B cell (primary cell): ENCODE measurements around the gene SLC25A18. TPM values are rescaled to one million over a fixed set of nuclear protein-coding genes. Genes with fewer than 3 reads are reported as not detected.

Experiments
- ATAC-seq: fragments of 200-7000 bp; cut with Tn5 transposase; one replicate; pipeline ENCODE4 v1.10.0; 2021; ENCODE audit warnings: low read depth, mild to moderate bottlenecking, moderate number of reproducible peaks, moderate library complexity
- CTCF ChIA-PET: fragments of 350-600 bp; sonication (Branson Sonifier 250); formaldehyde crosslinking; loops from one replicate; lab custom pipeline; 2021; ENCODE audit warnings: antibody characterized with exemption, inconsistent platforms; lab: Charles Lee
- POLR2A ChIA-PET: fragments of 350-600 bp; sonication (Branson Sonifier 250); formaldehyde crosslinking; loops from one replicate; lab custom pipeline; 2021; ENCODE audit warnings: antibody characterized with exemption; lab: Charles Lee
- DNase-seq: peaks from one replicate; pipeline ENCODE4 v3.0.0; 2013
- H2AFZ ChIP-seq: 2 replicates; pipeline ENCODE4 v1.6.1; 2012; ENCODE audit warnings: mild to moderate bottlenecking, low read depth, low read length; ENCODE audit not compliant: insufficient read depth, poor library complexity, severe bottlenecking
- H3K27ac ChIP-seq, 2 donors: 1 replicate in 1 of 2; 2 replicates in 1 of 2; pipeline ENCODE4 v1.5.1; 2012 to 2013; ENCODE audit warnings: low read length in 2 of 2, mild to moderate bottlenecking in 2 of 2, moderate library complexity in 1 of 2
- H3K27me3 ChIP-seq, 4 experiments: fragments of 200-600 bp in 1 of 4; sonication (generic) in 1 of 4; replicated peaks in 1 of 4; 1 replicate in 2 of 4; 2 replicates in 2 of 4; pipeline versions ENCODE4 v1.6.1 to v1.7.0; 2013 to 2016; ENCODE audit warnings: low read length in 3 of 4, mild to moderate bottlenecking in 2 of 4, mixed read lengths in 1 of 4, moderate library complexity in 1 of 4; ENCODE audit not compliant: insufficient read depth in 4 of 4, control insufficient read depth in 3 of 4; ENCODE audit errors: control extremely low read depth in 1 of 4
- H3K36me3 ChIP-seq, 2 experiments: replicated peaks in 1 of 2; 1 replicate in 1 of 2; 2 replicates in 1 of 2; pipeline versions ENCODE4 v1.6.1 to v1.7.1; 2013; ENCODE audit warnings: low read length in 1 of 2; ENCODE audit not compliant: insufficient read depth in 2 of 2, control insufficient read depth in 1 of 2; ENCODE audit errors: control extremely low read depth in 1 of 2, extremely low read depth in 1 of 2
- H3K4me1 ChIP-seq, 2 donors: fragments of 200-600 bp in 1 of 2; sonication (generic) in 1 of 2; 1 replicate in 1 of 2; 2 replicates in 1 of 2; pipeline versions ENCODE4 v1.5.1 to v1.6.1; 2013 to 2017; ENCODE audit warnings: low read length in 2 of 2; ENCODE audit not compliant: control insufficient read depth in 2 of 2, insufficient read depth in 2 of 2
- H3K4me2 ChIP-seq: replicated peaks from 2 replicates; pipeline ENCODE3; 2012; ENCODE audit warnings: mild to moderate bottlenecking, low read depth, low read length; ENCODE audit not compliant: poor library complexity, severe bottlenecking
- H3K4me3 ChIP-seq, 5 experiments: fragments of 200-600 bp in 1 of 5; sonication (generic) in 1 of 5; 1 replicate in 3 of 5; 2 replicates in 2 of 5; pipeline versions ENCODE4 v1.5.1 to v1.7.0; 2011 to 2016; ENCODE audit warnings: low read length in 4 of 5, mild to moderate bottlenecking in 4 of 5, low read depth in 2 of 5, control low read depth in 1 of 5, moderate library complexity in 1 of 5; ENCODE audit not compliant: insufficient read depth in 1 of 5; ENCODE audit errors: control extremely low read depth in 1 of 5, extremely low read depth in 1 of 5
- H3K79me2 ChIP-seq: fragments of 200-600 bp; sonication (generic); one replicate; pipeline ENCODE4 v1.6.0; 2016; ENCODE audit warnings: low read length; ENCODE audit not compliant: control insufficient read depth, insufficient read depth
- H3K9ac ChIP-seq: fragments of 200-600 bp; sonication (generic); 2 replicates; pipeline ENCODE4 v1.6.1; 2017; ENCODE audit warnings: mild to moderate bottlenecking, low read length, moderate library complexity
- H3K9me3 ChIP-seq, 3 donors: one replicate each; pipeline versions ENCODE4 v1.6.1 to v1.7.1; 2013; ENCODE audit warnings: low read length in 2 of 3; ENCODE audit not compliant: control insufficient read depth in 2 of 3, insufficient read depth in 1 of 3; ENCODE audit errors: control extremely low read depth in 1 of 3
- H4K20me1 ChIP-seq: 2 replicates; pipeline ENCODE4 v1.6.0; 2012; ENCODE audit warnings: mild to moderate bottlenecking, low read length; ENCODE audit not compliant: insufficient read depth, control insufficient read depth, poor library complexity, severe bottlenecking
- H3K27ac Mint-ChIP-seq: one replicate; pipeline ENCODE4 v1.8.0; 2021; ENCODE audit warnings: mixed read lengths
- H3K27me3 Mint-ChIP-seq: one replicate; pipeline ENCODE4 v1.8.0; 2021; ENCODE audit warnings: mixed read lengths
- H3K4me1 Mint-ChIP-seq: one replicate; pipeline ENCODE4 v1.8.0; 2021; ENCODE audit warnings: mixed read lengths
- H3K4me3 Mint-ChIP-seq: one replicate; pipeline ENCODE4 v1.8.0; 2021; ENCODE audit warnings: mixed read lengths
- H3K9me3 Mint-ChIP-seq: one replicate; pipeline ENCODE4 v1.8.0; 2022; ENCODE audit warnings: mixed read lengths; ENCODE audit not compliant: insufficient read depth
- EZH2 ChIP-seq: IDR thresholded peaks from 2 replicates; pipeline ENCODE4 v1.6.1; 2012; ENCODE audit warnings: borderline replicate concordance, low read depth, mild to moderate bottlenecking, moderate library complexity, low read length; ENCODE audit not compliant: insufficient read depth, poor library complexity, severe bottlenecking
- WGBS: methylation state at CpG from one replicate; pipeline ENCODE4 v1.1.5; 2013; ENCODE audit warnings: missing lambda C conversion rate; ENCODE audit not compliant: insufficient coverage; 5-methylcytosine and 5-hydroxymethylcytosine counted together
- intact Hi-C: fragments of 100-400 bp; cut with micrococcal nuclease; formaldehyde crosslinking; loops from one replicate; pipeline ENCODE4 v1.10.0; 2022
- polyA plus RNA-seq: library from polyadenylated mRNA; depleted of rRNA; stranded (reverse); fragments of >200 nt; gene quantifications from 2 replicates; pipeline ENCODE4 v1.2.3, GENCODE V29; 2012
- total RNA-seq, 2 donors: library from RNA; stranded (reverse); fragments of 120-200 nt in 1 of 2; gene quantifications; 1 replicate in 1 of 2; 2 replicates in 1 of 2; pipeline versions ENCODE4 v1.2.3 to v1.2.4, GENCODE V29; 2013 to 2022
- TF ChIP-seq, protein P1 (sequence below): fragments of 200-600 bp; IDR thresholded peaks from one replicate; pipeline ENCODE4 v1.8.0; 2022; ENCODE audit warnings: antibody characterized with exemption, mild to moderate bottlenecking

SLC25A18 gene
- total and polyA plus RNA-seq, 2 donors (not counting 1 experiment from before 2014, with no cell fraction given): not detected

DNA sequence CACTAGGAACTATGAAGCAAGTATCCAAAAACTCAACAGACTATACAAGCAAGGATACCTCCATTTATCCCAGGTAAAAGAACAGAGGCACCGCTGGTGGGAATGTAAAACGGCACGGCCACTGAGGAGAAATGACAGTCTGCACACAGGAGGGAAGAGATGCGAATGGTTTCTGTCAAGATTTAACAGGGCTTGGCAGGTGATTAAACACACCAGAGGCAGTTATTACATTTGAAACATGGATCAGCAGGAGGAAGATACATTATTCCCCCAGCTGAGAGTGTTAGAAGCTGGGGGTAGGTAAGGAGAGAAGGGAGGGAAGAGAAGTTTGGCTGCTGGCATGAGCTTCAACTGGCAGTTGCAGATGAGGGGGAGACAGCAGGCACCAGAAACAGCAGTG lies 35.0 kb downstream of the SLC25A18 start:
- H3K36me3 ChIP-seq: peaks cover 3 to 56% of the 10 kb centered on the region in 2 experiments
- Mint-ChIP-seq H3K4me1 (peaks cover 27% of the 10 kb centered on the region), H3K9me3 (no peaks in the 10 kb centered on the region), H3K4me3 (no peak overlapping the region), H3K27me3 (no peaks in the 10 kb centered on the region), H3K27ac (no peak overlapping the region)
- no peak overlapping the region for H3K27ac ChIP-seq
- CTCF ChIA-PET: no interaction called here
- no peak overlapping the region for H3K4me3 ChIP-seq
- intact Hi-C loops: no loop called here
- peaks cover 24 to 27% of the 10 kb centered on the region in 2 donors for H3K4me1 ChIP-seq
- H3K4me2 ChIP-seq: no peak overlapping the region
- peaks cover 0 to 5% (median 5%) of the 10 kb centered on the region in 3 donors for H3K9me3 ChIP-seq
- no peak overlapping the region for H3K9ac ChIP-seq
- no peak overlapping the region for H2AFZ ChIP-seq
- peaks cover 2% of the 10 kb centered on the region for H3K79me2 ChIP-seq
- no peaks in the 10 kb centered on the region for H3K27me3 ChIP-seq
- H4K20me1 ChIP-seq: peaks cover 49% of the 10 kb centered on the region
- POLR2A ChIA-PET: no interaction called here
- WGBS: 100% methylated on average over 1 of the region's 4 CpGs
- no peak for DNase-seq
- no peak for ATAC-seq
- TF ChIP-seq EZH2: no peak
- TF ChIP-seq, protein P1, sequence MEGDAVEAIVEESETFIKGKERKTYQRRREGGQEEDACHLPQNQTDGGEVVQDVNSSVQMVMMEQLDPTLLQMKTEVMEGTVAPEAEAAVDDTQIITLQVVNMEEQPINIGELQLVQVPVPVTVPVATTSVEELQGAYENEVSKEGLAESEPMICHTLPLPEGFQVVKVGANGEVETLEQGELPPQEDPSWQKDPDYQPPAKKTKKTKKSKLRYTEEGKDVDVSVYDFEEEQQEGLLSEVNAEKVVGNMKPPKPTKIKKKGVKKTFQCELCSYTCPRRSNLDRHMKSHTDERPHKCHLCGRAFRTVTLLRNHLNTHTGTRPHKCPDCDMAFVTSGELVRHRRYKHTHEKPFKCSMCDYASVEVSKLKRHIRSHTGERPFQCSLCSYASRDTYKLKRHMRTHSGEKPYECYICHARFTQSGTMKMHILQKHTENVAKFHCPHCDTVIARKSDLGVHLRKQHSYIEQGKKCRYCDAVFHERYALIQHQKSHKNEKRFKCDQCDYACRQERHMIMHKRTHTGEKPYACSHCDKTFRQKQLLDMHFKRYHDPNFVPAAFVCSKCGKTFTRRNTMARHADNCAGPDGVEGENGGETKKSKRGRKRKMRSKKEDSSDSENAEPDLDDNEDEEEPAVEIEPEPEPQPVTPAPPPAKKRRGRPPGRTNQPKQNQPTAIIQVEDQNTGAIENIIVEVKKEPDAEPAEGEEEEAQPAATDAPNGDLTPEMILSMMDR: no peak

DNA sequence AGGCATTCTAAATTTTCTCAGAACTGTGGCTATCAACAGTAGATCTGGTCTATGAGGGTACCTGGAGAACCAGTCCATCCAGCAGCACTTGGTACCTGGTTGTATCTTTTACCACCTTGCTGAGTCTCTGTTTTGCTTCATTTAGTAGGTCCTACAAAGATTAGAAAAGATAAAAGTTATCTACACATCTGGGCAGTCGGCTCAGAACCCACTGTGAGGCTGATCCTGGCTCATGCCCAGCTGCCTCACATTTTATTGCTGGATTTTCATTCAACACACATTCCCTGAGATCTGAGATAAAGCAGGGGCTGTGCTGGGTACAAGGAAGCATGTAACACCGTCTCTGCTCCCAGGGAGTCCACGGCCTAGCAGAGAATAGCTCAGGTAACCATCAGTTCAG lies 37.7 kb downstream of the SLC25A18 start:
- Histone ChIP-seq H2AFZ (no peak overlapping the region), H3K4me3 (no peak overlapping the region), H4K20me1 (peaks cover 58% of the 10 kb centered on the region), H3K27ac (no peak overlapping the region), H3K9ac (no peak overlapping the region), H3K27me3 (no peaks in the 10 kb centered on the region), H3K4me1 (peaks cover 0 to 2% of the 10 kb centered on the region in 2 donors), H3K79me2 (peaks cover 12% of the 10 kb centered on the region), H3K4me2 (no peak overlapping the region), H3K9me3 (peaks cover 0 to 5% (median 4%) of the 10 kb centered on the region in 3 donors), H3K36me3 (peaks cover 3 to 63% of the 10 kb centered on the region in 2 experiments)
- no peak for TF ChIP-seq EZH2
- ATAC-seq (no peak), DNase-seq (no peak)
- H3K27ac Mint-ChIP-seq: no peak overlapping the region
- ChIA-PET CTCF (no interaction called here), POLR2A (no interaction called here)
- H3K27me3 Mint-ChIP-seq: no peaks in the 10 kb centered on the region
- no peak overlapping the region for H3K4me3 Mint-ChIP-seq
- H3K9me3 Mint-ChIP-seq: no peaks in the 10 kb centered on the region
- peaks cover 7% of the 10 kb centered on the region for H3K4me1 Mint-ChIP-seq
- WGBS: 80% methylated on average over 2 of the region's 3 CpGs
- intact Hi-C loops: no loop called here
